ENCODE results near the gene RELB. TPM values are rescaled to one million over a fixed set of nuclear protein-coding genes. Genes with fewer than 3 reads are reported as not detected.
"Not testable (repeated sequence)": the region's sequence is repeated elsewhere in the genome, so short reads cannot be mapped to it uniquely, and the experiment has no call there.

RELB gene
- polyA plus RNA-seq (2014; cell fraction: cytosol; rRNA removed), result 0.87 and 1.2 TPM in 2 replicates
- polyA plus RNA-seq (2014; cell fraction: nucleus; rRNA removed), result 0.17 and 0.47 TPM in 2 replicates

- DNase-seq (ENCODE audit: low spot score), result peak; percentile 76
Observed at GRCh38 chr19:45001087-45001739, at the start of gene RELB. Gene RELB, plus strand, starts transcription at chr19:45001464. Its CDS starts 116 bp downstream, at chr19:45001580.

GRCh38 chr19:44954278-44954648 is 47.0 kb upstream of the RELB start:
- no peak for DNase-seq (ENCODE audit: low spot score)

- peak; percentile 94 for DNase-seq (ENCODE audit: low spot score)
Observed at GRCh38 chr19:44954649-44955504, 46.4 kb upstream of the RELB start, which contains the start of gene CLPTM1. Gene CLPTM1, plus strand, starts transcription at chr19:44955380. Its CDS starts 16 bp downstream, at chr19:44955396.

- no peak for DNase-seq (ENCODE audit: low spot score)
Observed at GRCh38 chr19:44955505-44956439, 45.5 kb upstream of the RELB start.

- no peak for DNase-seq (ENCODE audit: low spot score)
Observed at GRCh38 chr19:44957526-44957925, 43.7 kb upstream of the RELB start.

- DNase-seq (ENCODE audit: low spot score), result no peak
Observed at GRCh38 chr19:44958090-44958489, 43.2 kb upstream of the RELB start.

- no peak for DNase-seq (ENCODE audit: low spot score)
Observed at GRCh38 chr19:44959691-44960090, 41.6 kb upstream of the RELB start.

- no peak for DNase-seq (ENCODE audit: low spot score)
Observed at GRCh38 chr19:44960906-44961728, 40.1 kb upstream of the RELB start.

- DNase-seq (ENCODE audit: low spot score), result no peak
Observed at GRCh38 chr19:44961821-44962220, 39.4 kb upstream of the RELB start.

GRCh38 chr19:44968118-44968517 is 33.1 kb upstream of the RELB start:
- no peak for DNase-seq (ENCODE audit: low spot score)

- DNase-seq (ENCODE audit: low spot score), result no peak
Observed at GRCh38 chr19:44968670-44969069, 32.6 kb upstream of the RELB start.

GRCh38 chr19:44969437-44969836 is 31.8 kb upstream of the RELB start:
- DNase-seq (ENCODE audit: low spot score), result no peak

GRCh38 chr19:44971451-44971850 is 29.8 kb upstream of the RELB start:
- not testable (repeated sequence) for DNase-seq (ENCODE audit: low spot score)

- no peak for DNase-seq (ENCODE audit: low spot score)
Observed at GRCh38 chr19:44972802-44973201, 28.5 kb upstream of the RELB start.

- no peak for DNase-seq (ENCODE audit: low spot score)
Observed at GRCh38 chr19:44973982-44974735, 27.1 kb upstream of the RELB start.

GRCh38 chr19:44974857-44975256 is 26.4 kb upstream of the RELB start:
- DNase-seq (ENCODE audit: low spot score), result no peak

GRCh38 chr19:44975444-44975843 is 25.8 kb upstream of the RELB start:
- no peak for DNase-seq (ENCODE audit: low spot score)

GRCh38 chr19:44984005-44984404 is 17.3 kb upstream of the RELB start:
- DNase-seq (ENCODE audit: low spot score), result no peak

- DNase-seq (ENCODE audit: low spot score), result no peak
Observed at GRCh38 chr19:44985445-44985844, 15.8 kb upstream of the RELB start.

GRCh38 chr19:44986389-44986788 is 14.9 kb upstream of the RELB start:
- no peak for DNase-seq (ENCODE audit: low spot score)

Data from SK-N-DZ (cell line).